NCI-H1048 (cell line): Measurements from ENCODE around the gene NRG3.

Experiments
- DNase-seq: peaks from one replicate; lab custom pipeline; 2025; lab: John Stamatoyannopoulos, UW

NRG3 gene

DNA sequence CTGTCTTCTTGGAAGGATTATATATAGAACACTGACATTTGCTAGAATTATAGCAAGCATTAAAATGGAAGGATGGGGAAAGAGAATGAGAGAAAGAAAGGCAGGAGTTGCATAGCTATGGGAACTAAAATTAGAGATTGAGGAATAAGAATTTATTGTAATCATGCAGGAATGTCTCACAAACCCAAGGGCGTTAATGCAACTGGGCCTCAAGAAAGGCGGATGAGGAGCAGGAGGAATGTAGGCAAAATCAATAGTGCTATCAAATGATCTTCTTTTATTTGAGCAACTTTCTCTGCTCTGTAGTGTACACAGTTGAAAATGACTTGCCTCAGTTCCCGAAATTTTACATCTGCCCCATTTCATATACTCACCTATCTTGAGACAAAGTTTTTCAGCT, 1132.5 kb downstream of the NRG3 start:
- no peak for DNase-seq

DNA sequence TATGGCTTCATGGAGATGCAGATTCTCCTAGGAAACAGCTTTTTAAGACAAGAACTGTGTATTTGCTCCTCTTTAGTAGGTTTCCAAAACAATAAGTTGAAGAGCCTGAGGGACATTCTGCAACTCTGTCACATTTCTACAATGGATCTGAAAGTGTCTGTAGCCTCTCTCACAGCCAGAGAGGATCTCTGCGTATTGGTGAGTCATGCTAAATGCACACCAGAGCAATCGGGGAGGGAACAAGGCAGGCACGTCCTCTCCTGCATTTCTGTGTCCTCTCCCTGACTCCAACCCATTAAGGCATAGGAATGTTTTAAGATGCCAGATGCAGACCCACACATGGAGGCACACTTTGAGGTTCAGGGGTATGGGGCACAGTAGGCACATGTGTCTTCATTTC, 1137.9 kb downstream of the NRG3 start:
- no peak for DNase-seq

DNA sequence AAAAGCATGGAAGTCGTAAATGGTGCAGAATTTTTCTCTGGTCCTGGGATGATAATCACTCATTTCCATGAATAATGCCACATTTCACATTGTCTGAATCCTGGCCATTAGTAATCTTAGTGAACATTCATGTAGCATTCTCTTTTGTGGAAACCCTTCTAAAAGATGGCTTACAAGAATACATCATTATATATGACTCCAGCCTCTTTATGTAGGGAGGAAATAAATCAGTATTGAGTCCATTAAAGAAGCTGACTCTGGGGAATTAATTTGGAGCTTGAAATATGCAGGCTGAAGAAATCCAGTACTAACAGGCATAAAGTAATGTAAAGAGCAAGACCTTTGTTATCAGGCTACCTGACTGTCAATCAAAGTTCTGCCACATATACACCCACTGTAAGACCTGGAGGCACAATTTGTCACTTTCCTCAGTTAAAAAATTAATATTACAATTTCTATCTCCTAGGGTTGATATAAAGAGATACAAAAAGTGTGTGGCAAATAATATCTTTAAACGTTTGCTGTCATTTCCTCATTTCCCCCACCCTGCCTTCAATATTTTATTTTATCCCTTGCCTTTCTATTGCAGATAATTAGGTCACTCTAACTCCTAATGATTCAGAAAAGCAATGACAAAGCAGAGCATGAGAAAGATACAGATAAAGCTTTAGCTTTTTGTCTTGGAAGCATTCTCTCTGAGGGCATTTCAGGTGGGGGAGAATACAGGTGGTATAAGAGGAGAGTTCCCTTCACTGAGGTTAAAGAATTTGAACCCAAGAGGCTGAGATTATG, 1142.3 kb downstream of the NRG3 start:
- no peak for DNase-seq

DNA sequence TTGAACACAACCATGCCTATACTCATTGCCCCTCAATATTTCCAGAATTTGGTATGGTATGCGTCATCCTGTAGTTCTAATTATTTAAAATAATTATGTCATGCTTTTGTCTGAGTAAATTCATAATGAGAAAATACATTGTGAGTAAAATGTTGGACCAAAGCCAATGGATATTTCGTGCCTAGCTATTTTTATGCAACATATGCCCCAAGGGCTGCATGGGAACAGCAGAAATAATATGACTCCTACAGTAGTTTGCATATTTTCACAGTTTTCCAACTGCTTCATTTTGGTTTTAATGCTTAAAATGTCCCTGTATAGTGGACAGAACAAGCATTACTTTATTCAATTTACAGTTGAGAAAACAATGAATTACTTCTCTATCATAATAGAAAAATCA, 1148.7 kb downstream of the NRG3 start:
- DNase-seq: peak; percentile 64
